GM23338 (cell line): ENCODE measurements around the gene ENTR1. TPM values are rescaled to one million over a fixed set of nuclear protein-coding genes. Genes with fewer than 3 reads are reported as not detected.

Source experiments
- ATAC-seq: fragments of 200-7000 bp; cut with Tn5 transposase; 3 replicates; pipeline ENCODE4 v1.9.1; 2020
- DNase-seq: peaks from one replicate; pipeline ENCODE4 v3.0.0-alpha.2; 2015; ENCODE audit warnings: low spot score
- H2AFZ ChIP-seq: fragments of 200-600 bp; sonication (generic); 2 replicates; pipeline ENCODE4 v1.8.0; 2016; ENCODE audit warnings: antibody characterized with exemption, mild to moderate bottlenecking, moderate library complexity
- H3F3A ChIP-seq: fragments of 200-600 bp; sonication (generic); replicated peaks from 2 replicates; pipeline ENCODE4 v1.8.0; 2017; ENCODE audit warnings: antibody characterized with exemption, mixed run types, low read depth
- H3K27ac ChIP-seq: fragments of 200-600 bp; sonication (generic); 2 replicates; pipeline ENCODE4 v1.6.1; 2016; ENCODE audit warnings: low read depth
- H3K27me3 ChIP-seq: fragments of 200-600 bp; sonication (generic); 2 replicates; pipeline ENCODE4 v1.8.0; 2016; ENCODE audit warnings: mild to moderate bottlenecking, mixed run types, moderate library complexity; ENCODE audit not compliant: insufficient read depth
- H3K36me3 ChIP-seq: fragments of 200-600 bp; sonication (generic); 2 replicates; pipeline ENCODE4 v1.8.0; 2016; ENCODE audit warnings: mild to moderate bottlenecking; ENCODE audit not compliant: insufficient read depth
- H3K4me1 ChIP-seq: fragments of 200-600 bp; sonication (generic); 2 replicates; pipeline ENCODE4 v1.8.0; 2016; ENCODE audit warnings: mild to moderate bottlenecking, moderate library complexity; ENCODE audit not compliant: insufficient read depth
- H3K4me2 ChIP-seq: fragments of 200-600 bp; sonication (generic); 2 replicates; pipeline ENCODE4 v1.7.1; 2017; ENCODE audit warnings: mixed run types
- H3K4me3 ChIP-seq: fragments of 200-600 bp; sonication (generic); 2 replicates; pipeline ENCODE4 v1.6.1; 2016; ENCODE audit warnings: mixed run types
- H3K79me2 ChIP-seq: fragments of 200-600 bp; sonication (generic); replicated peaks from 2 replicates; pipeline ENCODE4 v1.8.0; 2017; ENCODE audit warnings: mild to moderate bottlenecking; ENCODE audit not compliant: insufficient read depth
- H3K9me2 ChIP-seq: fragments of 200-600 bp; sonication (generic); 2 replicates; pipeline ENCODE4 v1.8.0; 2017; ENCODE audit not compliant: insufficient read depth
- H4K20me1 ChIP-seq: fragments of 200-600 bp; sonication (generic); replicated peaks from 2 replicates; pipeline ENCODE4 v1.8.0; 2017; ENCODE audit warnings: mild to moderate bottlenecking; ENCODE audit not compliant: insufficient read depth
- H3K27ac Mint-ChIP-seq: 2 replicates; pipeline ENCODE4 v1.8.0; 2020; ENCODE audit warnings: inconsistent platforms, mild to moderate bottlenecking, moderate library complexity, mixed read lengths
- H3K27me3 Mint-ChIP-seq: 3 replicates; pipeline ENCODE4 v1.8.0; 2022; ENCODE audit warnings: low read depth, mild to moderate bottlenecking, moderate library complexity, mixed read lengths, inconsistent platforms; ENCODE audit not compliant: insufficient read depth, poor library complexity
- H3K36me3 Mint-ChIP-seq: 3 replicates; pipeline ENCODE4 v1.8.0; 2021; ENCODE audit warnings: low read depth, mild to moderate bottlenecking, inconsistent platforms, moderate library complexity, mixed read lengths
- H3K4me1 Mint-ChIP-seq: 3 replicates; pipeline ENCODE4 v1.8.0; 2020; ENCODE audit warnings: mild to moderate bottlenecking, inconsistent platforms, mixed read lengths
- H3K4me3 Mint-ChIP-seq: 3 replicates; pipeline ENCODE4 v1.8.0; 2021; ENCODE audit warnings: moderate library complexity, mild to moderate bottlenecking, inconsistent platforms, mixed read lengths
- H3K9me3 Mint-ChIP-seq: 3 replicates; pipeline ENCODE4 v1.8.0; 2020; ENCODE audit warnings: moderate library complexity, mild to moderate bottlenecking, inconsistent platforms, mixed read lengths
- CREB1 ChIP-seq: fragments of 250-450 bp; sonication (Bioruptor Pico); IDR thresholded peaks from 2 replicates; pipeline ENCODE4 v1.5.0; 2020; ENCODE audit warnings: low read depth, mild to moderate bottlenecking, moderate library complexity
- EZH2 ChIP-seq: fragments of 200-600 bp; sonication (generic); IDR thresholded peaks from one replicate; pipeline ENCODE4 v1.8.0; 2017; ENCODE audit warnings: antibody characterized with exemption, mild to moderate bottlenecking, low read depth; ENCODE audit not compliant: unreplicated experiment
- EZH2phosphoT487 ChIP-seq: fragments of 200-600 bp; sonication (generic); IDR thresholded peaks from one replicate; pipeline ENCODE4 v1.8.1; 2018; ENCODE audit warnings: antibody characterized with exemption; ENCODE audit not compliant: unreplicated experiment
- STAT1 ChIP-seq: IDR thresholded peaks from one replicate; pipeline ENCODE4 v1.6.1; 2016; ENCODE audit warnings: antibody characterized with exemption; ENCODE audit not compliant: unreplicated experiment
- ZNF114 ChIP-seq: fragments of 250-450 bp; sonication (Bioruptor Pico); IDR thresholded peaks from 2 replicates; pipeline ENCODE4 v1.5.0; 2020; ENCODE audit warnings: mild to moderate bottlenecking, moderate library complexity
- polyA plus RNA-seq: library from polyadenylated mRNA; unstranded; fragments of >200 nt; fragmentation: Nextera tagmentation; extraction: Ambion mirVana; gene quantifications from 2 replicates; pipeline ENCODE4 v1.2.1, GENCODE V29; 2016
- total RNA-seq: library from RNA; depleted of rRNA; stranded (reverse); fragments of >200 nt; shearing (Covaris generic); gene quantifications from 2 replicates; pipeline ENCODE4 v1.2.3, GENCODE V29; 2014
- TF ChIP-seq, protein P1 (sequence below): IDR thresholded peaks from one replicate; pipeline ENCODE4 v1.6.1; 2018; ENCODE audit warnings: antibody characterized with exemption; ENCODE audit not compliant: unreplicated experiment
- TF ChIP-seq, protein P2 (sequence below): fragments of 250-450 bp; sonication (Bioruptor Pico); IDR thresholded peaks from 2 replicates; pipeline ENCODE4 v1.5.0; 2020; ENCODE audit warnings: mild to moderate bottlenecking, moderate library complexity
- TF ChIP-seq, protein P3 (sequence below), 2 experiments: fragments of 200-600 bp in 1 of 2; sonication (generic) in 1 of 2; conservative IDR thresholded peaks; 2 replicates each; pipeline versions ENCODE4 v1.5.1 to v1.6.1; 2016 to 2017; ENCODE audit warnings: antibody characterized with exemption in 2 of 2, low read depth in 2 of 2, mild to moderate bottlenecking in 2 of 2, moderate library complexity in 1 of 2

Gene ENTR1
- total and polyA plus RNA-seq, 2 experiments from 2014 or later: 25.6 to 91.9 TPM

- Histone ChIP-seq H3K36me3 (peaks cover 17% of the 10 kb centered on the region), H4K20me1 (peaks cover 15% of the 10 kb centered on the region), H3K4me2 (no peak overlapping the region), H3K4me1 (no peaks in the 10 kb centered on the region), H2AFZ (no peak overlapping the region), H3K27ac (no peak overlapping the region), H3K9me2 (no peaks in the 10 kb centered on the region), H3F3A (0 out of 2 replicates have a peak, but pooled peaks cover 4% of the 10 kb centered on the region), H3K27me3 (no peaks in the 10 kb centered on the region), H3K79me2 (peaks cover 21% of the 10 kb centered on the region), H3K4me3 (no peak overlapping the region)
- Mint-ChIP-seq H3K27ac (no peak overlapping the region), H3K27me3 (peaks cover 4% of the 10 kb centered on the region), H3K4me1 (0 out of 3 replicates have a peak, but pooled peaks cover 3% of the 10 kb centered on the region), H3K36me3 (peaks cover 71% of the 10 kb centered on the region), H3K4me3 (no peak overlapping the region), H3K9me3 (no peaks in the 10 kb centered on the region)
- no peak for ATAC-seq
- DNase-seq: no peak
- TF ChIP-seq, protein P1, sequence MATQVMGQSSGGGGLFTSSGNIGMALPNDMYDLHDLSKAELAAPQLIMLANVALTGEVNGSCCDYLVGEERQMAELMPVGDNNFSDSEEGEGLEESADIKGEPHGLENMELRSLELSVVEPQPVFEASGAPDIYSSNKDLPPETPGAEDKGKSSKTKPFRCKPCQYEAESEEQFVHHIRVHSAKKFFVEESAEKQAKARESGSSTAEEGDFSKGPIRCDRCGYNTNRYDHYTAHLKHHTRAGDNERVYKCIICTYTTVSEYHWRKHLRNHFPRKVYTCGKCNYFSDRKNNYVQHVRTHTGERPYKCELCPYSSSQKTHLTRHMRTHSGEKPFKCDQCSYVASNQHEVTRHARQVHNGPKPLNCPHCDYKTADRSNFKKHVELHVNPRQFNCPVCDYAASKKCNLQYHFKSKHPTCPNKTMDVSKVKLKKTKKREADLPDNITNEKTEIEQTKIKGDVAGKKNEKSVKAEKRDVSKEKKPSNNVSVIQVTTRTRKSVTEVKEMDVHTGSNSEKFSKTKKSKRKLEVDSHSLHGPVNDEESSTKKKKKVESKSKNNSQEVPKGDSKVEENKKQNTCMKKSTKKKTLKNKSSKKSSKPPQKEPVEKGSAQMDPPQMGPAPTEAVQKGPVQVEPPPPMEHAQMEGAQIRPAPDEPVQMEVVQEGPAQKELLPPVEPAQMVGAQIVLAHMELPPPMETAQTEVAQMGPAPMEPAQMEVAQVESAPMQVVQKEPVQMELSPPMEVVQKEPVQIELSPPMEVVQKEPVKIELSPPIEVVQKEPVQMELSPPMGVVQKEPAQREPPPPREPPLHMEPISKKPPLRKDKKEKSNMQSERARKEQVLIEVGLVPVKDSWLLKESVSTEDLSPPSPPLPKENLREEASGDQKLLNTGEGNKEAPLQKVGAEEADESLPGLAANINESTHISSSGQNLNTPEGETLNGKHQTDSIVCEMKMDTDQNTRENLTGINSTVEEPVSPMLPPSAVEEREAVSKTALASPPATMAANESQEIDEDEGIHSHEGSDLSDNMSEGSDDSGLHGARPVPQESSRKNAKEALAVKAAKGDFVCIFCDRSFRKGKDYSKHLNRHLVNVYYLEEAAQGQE: no peak
- no peak for TF ChIP-seq EZH2phosphoT487
- TF ChIP-seq CREB1 (CRISPR knock-in tag): no peak
- no peak for TF ChIP-seq ZNF114 (CRISPR knock-in tag)
- TF ChIP-seq EZH2: no peak
- no peak for TF ChIP-seq STAT1
- TF ChIP-seq, protein P2, sequence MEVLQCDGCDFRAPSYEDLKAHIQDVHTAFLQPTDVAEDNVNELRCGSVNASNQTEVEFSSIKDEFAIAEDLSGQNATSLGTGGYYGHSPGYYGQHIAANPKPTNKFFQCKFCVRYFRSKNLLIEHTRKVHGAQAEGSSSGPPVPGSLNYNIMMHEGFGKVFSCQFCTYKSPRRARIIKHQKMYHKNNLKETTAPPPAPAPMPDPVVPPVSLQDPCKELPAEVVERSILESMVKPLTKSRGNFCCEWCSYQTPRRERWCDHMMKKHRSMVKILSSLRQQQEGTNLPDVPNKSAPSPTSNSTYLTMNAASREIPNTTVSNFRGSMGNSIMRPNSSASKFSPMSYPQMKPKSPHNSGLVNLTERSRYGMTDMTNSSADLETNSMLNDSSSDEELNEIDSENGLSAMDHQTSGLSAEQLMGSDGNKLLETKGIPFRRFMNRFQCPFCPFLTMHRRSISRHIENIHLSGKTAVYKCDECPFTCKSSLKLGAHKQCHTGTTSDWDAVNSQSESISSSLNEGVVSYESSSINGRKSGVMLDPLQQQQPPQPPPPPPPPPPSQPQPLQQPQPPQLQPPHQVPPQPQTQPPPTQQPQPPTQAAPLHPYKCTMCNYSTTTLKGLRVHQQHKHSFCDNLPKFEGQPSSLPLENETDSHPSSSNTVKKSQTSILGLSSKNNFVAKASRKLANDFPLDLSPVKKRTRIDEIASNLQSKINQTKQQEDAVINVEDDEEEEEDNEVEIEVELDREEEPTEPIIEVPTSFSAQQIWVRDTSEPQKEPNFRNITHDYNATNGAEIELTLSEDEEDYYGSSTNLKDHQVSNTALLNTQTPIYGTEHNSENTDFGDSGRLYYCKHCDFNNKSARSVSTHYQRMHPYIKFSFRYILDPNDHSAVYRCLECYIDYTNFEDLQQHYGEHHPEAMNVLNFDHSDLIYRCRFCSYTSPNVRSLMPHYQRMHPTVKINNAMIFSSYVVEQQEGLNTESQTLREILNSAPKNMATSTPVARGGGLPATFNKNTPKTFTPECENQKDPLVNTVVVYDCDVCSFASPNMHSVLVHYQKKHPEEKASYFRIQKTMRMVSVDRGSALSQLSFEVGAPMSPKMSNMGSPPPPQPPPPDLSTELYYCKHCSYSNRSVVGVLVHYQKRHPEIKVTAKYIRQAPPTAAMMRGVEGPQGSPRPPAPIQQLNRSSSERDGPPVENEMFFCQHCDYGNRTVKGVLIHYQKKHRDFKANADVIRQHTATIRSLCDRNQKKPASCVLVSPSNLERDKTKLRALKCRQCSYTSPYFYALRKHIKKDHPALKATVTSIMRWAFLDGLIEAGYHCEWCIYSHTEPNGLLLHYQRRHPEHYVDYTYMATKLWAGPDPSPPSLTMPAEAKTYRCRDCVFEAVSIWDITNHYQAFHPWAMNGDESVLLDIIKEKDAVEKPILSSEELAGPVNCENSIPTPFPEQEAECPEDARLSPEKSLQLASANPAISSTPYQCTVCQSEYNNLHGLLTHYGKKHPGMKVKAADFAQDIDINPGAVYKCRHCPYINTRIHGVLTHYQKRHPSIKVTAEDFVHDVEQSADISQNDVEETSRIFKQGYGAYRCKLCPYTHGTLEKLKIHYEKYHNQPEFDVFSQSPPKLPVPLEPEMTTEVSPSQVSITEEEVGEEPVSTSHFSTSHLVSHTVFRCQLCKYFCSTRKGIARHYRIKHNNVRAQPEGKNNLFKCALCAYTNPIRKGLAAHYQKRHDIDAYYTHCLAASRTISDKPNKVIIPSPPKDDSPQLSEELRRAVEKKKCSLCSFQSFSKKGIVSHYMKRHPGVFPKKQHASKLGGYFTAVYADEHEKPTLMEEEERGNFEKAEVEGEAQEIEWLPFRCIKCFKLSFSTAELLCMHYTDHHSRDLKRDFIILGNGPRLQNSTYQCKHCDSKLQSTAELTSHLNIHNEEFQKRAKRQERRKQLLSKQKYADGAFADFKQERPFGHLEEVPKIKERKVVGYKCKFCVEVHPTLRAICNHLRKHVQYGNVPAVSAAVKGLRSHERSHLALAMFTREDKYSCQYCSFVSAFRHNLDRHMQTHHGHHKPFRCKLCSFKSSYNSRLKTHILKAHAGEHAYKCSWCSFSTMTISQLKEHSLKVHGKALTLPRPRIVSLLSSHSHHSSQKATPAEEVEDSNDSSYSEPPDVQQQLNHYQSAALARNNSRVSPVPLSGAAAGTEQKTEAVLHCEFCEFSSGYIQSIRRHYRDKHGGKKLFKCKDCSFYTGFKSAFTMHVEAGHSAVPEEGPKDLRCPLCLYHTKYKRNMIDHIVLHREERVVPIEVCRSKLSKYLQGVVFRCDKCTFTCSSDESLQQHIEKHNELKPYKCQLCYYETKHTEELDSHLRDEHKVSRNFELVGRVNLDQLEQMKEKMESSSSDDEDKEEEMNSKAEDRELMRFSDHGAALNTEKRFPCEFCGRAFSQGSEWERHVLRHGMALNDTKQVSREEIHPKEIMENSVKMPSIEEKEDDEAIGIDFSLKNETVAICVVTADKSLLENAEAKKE (CRISPR knock-in tag): no peak
- TF ChIP-seq, protein P3, sequence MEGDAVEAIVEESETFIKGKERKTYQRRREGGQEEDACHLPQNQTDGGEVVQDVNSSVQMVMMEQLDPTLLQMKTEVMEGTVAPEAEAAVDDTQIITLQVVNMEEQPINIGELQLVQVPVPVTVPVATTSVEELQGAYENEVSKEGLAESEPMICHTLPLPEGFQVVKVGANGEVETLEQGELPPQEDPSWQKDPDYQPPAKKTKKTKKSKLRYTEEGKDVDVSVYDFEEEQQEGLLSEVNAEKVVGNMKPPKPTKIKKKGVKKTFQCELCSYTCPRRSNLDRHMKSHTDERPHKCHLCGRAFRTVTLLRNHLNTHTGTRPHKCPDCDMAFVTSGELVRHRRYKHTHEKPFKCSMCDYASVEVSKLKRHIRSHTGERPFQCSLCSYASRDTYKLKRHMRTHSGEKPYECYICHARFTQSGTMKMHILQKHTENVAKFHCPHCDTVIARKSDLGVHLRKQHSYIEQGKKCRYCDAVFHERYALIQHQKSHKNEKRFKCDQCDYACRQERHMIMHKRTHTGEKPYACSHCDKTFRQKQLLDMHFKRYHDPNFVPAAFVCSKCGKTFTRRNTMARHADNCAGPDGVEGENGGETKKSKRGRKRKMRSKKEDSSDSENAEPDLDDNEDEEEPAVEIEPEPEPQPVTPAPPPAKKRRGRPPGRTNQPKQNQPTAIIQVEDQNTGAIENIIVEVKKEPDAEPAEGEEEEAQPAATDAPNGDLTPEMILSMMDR (conservative IDR thresholded peaks at IDR 0.05; ENCODE audit: low read depth in 2 of 2): no peak
Observed at GRCh38 chr9:136393531-136393930, 16.9 kb downstream of the ENTR1 start.
